ENCODE results near the gene HOXB6.

The HOXB6 gene

DNA sequence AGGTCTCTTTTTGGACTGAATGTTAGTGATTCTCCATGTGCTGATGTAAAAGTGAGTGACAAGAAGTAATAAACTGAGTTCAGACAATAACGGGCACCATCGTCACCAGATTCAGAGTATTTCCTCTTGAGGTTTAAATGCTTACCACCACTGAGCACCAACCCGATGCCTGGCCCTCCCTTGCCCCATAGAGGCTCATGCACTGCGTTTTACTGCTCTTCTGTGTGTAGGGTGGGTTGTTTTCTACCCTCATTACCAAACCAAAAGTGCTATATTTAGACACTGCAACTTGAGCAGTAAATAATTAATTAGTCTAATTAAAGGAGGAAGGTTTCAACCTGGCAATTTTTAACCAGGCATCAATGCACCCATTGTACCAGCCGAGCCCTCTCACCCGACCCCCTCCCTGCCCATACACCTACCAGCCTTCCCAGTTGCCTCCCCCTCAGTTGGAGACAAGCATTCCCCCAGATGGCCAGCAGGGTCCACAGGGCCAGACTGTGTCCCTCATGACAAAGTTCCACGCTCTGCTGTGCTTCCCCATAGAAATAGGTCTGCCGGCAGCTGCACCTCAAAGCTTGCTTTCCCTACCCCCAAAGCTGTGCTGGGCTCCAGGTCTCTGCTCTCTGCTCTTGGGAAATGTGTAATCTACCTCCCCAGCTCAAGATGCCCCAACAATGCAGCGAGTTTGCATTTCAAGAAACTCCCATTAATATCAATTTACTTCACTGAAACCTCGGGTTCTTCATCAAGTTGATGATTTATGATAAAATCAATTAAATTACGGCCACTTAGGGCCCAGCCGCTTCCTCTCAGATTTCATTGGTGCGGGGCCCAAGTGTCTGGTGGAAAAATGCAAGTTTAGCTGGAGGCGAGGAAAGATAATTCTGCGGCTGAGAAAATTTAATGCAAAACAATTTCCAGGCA, 42.6 kb downstream of the HOXB6 start (continued):
- TF ChIP-seq ZSCAN18 (tag by site-specific recombination; IDR thresholded peaks at IDR 0.05) (no peak), ZNF132 (tag by site-specific recombination; IDR thresholded peaks at IDR 0.05; ENCODE audit: borderline replicate concordance) (no peak), ZNF174 (tag by site-specific recombination; IDR thresholded peaks at IDR 0.05) (no peak), ZNF830 (tag by site-specific recombination; IDR thresholded peaks at IDR 0.05; ENCODE audit: low read depth) (no peak), ZSCAN23 (tag by site-specific recombination; IDR thresholded peaks at IDR 0.05) (no peak), KLF1 (tag by site-specific recombination; IDR thresholded peaks at IDR 0.05) (no peak), ZNF521 (tag by site-specific recombination; IDR thresholded peaks at IDR 0.05) (no peak), ZIC2 (tag by site-specific recombination; IDR thresholded peaks at IDR 0.05) (peak; percentile 15; the same call in 1 of the 2 replicates), ZNF362 (tag by site-specific recombination; IDR thresholded peaks at IDR 0.05) (no peak), ZNF629 (tag by site-specific recombination; IDR thresholded peaks at IDR 0.05) (peak; percentile 68), KLF17 (tag by site-specific recombination; IDR thresholded peaks at IDR 0.05) (no peak), SCRT2 (tag by site-specific recombination; IDR thresholded peaks at IDR 0.05) (no peak), ZNF776 (tag by site-specific recombination; IDR thresholded peaks at IDR 0.05; ENCODE audit: borderline replicate concordance) (no peak), ZNF114 (tag by site-specific recombination; IDR thresholded peaks at IDR 0.05) (no peak), ZNF398 (tag by site-specific recombination; IDR thresholded peaks at IDR 0.05) (peak; percentile 58), ZNF76 (tag by site-specific recombination; IDR thresholded peaks at IDR 0.05; ENCODE audit: borderline replicate concordance, low read depth) (no peak), HOXC10 (CRISPR knock-in tag; IDR thresholded peaks at IDR 0.05) (no peak), ZNF660 (tag by site-specific recombination; IDR thresholded peaks at IDR 0.05) (no peak), ZNF138 (tag by site-specific recombination; IDR thresholded peaks at IDR 0.05; ENCODE audit: borderline replicate concordance) (no peak), ZNF302 (tag by site-specific recombination; IDR thresholded peaks at IDR 0.05; ENCODE audit: low read depth) (no peak), SETDB1 (IDR thresholded peaks at IDR 0.05; ENCODE audit: insufficient read length, low read length) (no peak), ZFP41 (tag by site-specific recombination; IDR thresholded peaks at IDR 0.05; ENCODE audit: borderline replicate concordance) (no peak), ZNF341 (tag by site-specific recombination; IDR thresholded peaks at IDR 0.05; ENCODE audit: low read depth) (peak; percentile 70)
- TF ChIP-seq, protein P1, sequence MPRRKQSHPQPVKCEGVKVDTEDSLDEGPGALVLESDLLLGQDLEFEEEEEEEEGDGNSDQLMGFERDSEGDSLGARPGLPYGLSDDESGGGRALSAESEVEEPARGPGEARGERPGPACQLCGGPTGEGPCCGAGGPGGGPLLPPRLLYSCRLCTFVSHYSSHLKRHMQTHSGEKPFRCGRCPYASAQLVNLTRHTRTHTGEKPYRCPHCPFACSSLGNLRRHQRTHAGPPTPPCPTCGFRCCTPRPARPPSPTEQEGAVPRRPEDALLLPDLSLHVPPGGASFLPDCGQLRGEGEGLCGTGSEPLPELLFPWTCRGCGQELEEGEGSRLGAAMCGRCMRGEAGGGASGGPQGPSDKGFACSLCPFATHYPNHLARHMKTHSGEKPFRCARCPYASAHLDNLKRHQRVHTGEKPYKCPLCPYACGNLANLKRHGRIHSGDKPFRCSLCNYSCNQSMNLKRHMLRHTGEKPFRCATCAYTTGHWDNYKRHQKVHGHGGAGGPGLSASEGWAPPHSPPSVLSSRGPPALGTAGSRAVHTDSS (tag by site-specific recombination; IDR thresholded peaks at IDR 0.05): peak; percentile 85
- TF ChIP-seq, protein P2, sequence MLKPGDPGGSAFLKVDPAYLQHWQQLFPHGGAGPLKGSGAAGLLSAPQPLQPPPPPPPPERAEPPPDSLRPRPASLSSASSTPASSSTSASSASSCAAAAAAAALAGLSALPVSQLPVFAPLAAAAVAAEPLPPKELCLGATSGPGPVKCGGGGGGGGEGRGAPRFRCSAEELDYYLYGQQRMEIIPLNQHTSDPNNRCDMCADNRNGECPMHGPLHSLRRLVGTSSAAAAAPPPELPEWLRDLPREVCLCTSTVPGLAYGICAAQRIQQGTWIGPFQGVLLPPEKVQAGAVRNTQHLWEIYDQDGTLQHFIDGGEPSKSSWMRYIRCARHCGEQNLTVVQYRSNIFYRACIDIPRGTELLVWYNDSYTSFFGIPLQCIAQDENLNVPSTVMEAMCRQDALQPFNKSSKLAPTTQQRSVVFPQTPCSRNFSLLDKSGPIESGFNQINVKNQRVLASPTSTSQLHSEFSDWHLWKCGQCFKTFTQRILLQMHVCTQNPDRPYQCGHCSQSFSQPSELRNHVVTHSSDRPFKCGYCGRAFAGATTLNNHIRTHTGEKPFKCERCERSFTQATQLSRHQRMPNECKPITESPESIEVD (tag by site-specific recombination; IDR thresholded peaks at IDR 0.05): peak; percentile 97
- TF ChIP-seq, protein P3, sequence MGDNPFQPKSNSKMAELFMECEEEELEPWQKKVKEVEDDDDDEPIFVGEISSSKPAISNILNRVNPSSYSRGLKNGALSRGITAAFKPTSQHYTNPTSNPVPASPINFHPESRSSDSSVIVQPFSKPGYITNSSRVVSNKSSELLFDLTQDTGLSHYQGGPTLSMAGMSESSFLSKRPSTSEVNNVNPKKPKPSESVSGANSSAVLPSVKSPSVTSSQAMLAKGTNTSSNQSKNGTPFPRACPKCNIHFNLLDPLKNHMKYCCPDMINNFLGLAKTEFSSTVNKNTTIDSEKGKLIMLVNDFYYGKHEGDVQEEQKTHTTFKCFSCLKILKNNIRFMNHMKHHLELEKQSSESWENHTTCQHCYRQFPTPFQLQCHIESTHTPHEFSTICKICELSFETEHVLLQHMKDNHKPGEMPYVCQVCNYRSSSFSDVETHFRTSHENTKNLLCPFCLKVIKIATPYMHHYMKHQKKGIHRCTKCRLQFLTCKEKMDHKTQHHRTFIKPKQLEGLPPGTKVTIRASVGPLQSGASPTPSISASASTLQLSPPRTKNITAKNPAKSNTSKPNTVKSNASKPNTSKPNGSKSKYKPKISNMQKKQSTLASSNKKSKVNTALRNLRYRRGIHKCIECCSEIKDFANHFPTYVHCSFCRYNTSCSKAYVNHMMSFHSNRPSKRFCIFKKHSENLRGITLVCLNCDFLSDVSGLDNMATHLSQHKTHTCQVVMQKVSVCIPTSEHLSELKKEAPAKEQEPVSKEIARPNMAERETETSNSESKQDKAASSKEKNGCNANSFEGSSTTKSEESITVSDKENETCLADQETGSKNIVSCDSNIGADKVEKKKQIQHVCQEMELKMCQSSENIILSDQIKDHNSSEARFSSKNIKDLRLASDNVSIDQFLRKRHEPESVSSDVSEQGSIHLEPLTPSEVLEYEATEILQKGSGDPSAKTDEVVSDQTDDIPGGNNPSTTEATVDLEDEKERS (tag by site-specific recombination; IDR thresholded peaks at IDR 0.05): no peak
